ENCODE results near the gene LANCL1. TPM values are rescaled to one million over a fixed set of nuclear protein-coding genes. Genes with fewer than 3 reads are reported as not detected.

LANCL1 gene
- total RNA-seq, 2 donors from 2014 or later = 19.7 to 48.8 TPM

- DNase-seq (no peak), ATAC-seq (no peak)
- H3K27ac ChIP-seq = no peak overlapping the region
- H3K9me3 ChIP-seq = no peaks in the 10 kb centered on the region
- no peaks in the 10 kb centered on the region for H3K36me3 ChIP-seq (replicated peaks in 1 of 2; ENCODE audit: insufficient read depth in 1 of 2, low read depth in 2 of 2)
- intact Hi-C loops (cut with DNase I) = no loop called here
- no peak overlapping the region for H3K4me3 ChIP-seq
- 59 to 66% methylated on average over 3 of the region's 3 CpGs for WGBS, 2 donors
- TF ChIP-seq CTCF (IDR thresholded peaks at IDR 0.05) (no peak), POLR2A (IDR thresholded peaks at IDR 0.05) (no peak)
- H3K4me1 ChIP-seq = no peaks in the 10 kb centered on the region
- H3K27me3 ChIP-seq = no peaks in the 10 kb centered on the region
Measured at GRCh38 chr2:210496512-210496911, 20.0 kb upstream of the LANCL1 start.

- DNase-seq = no peak
- Histone ChIP-seq H3K4me3 (no peak overlapping the region), H3K36me3 (replicated peaks in 1 of 2; ENCODE audit: insufficient read depth in 1 of 2, low read depth in 2 of 2) (no peaks in the 10 kb centered on the region), H3K9me3 (no peaks in the 10 kb centered on the region), H3K27me3 (no peaks in the 10 kb centered on the region), H3K4me1 (no peaks in the 10 kb centered on the region), H3K27ac (no peak overlapping the region)
- intact Hi-C loops (cut with DNase I) = no loop called here
- WGBS, 2 donors = 33 to 41% methylated on average over 3 of the region's 3 CpGs
- no peak for TF ChIP-seq POLR2A (IDR thresholded peaks at IDR 0.05)
- TF ChIP-seq CTCF (IDR thresholded peaks at IDR 0.05) = no peak
- ATAC-seq = no peak
Measured at GRCh38 chr2:210493528-210493927, 17.0 kb upstream of the LANCL1 start.

- no peak for DNase-seq
- no peak for ATAC-seq
- H3K27ac ChIP-seq = no peak overlapping the region
- intact Hi-C loops (cut with DNase I) = no loop called here
- H3K27me3 ChIP-seq = no peaks in the 10 kb centered on the region
- WGBS, 2 donors = 28 to 47% methylated on average over 2 of the region's 2 CpGs
- H3K4me3 ChIP-seq = no peak overlapping the region
- no peaks in the 10 kb centered on the region for H3K4me1 ChIP-seq
- H3K36me3 ChIP-seq (replicated peaks in 1 of 2; ENCODE audit: insufficient read depth in 1 of 2, low read depth in 2 of 2) = no peaks in the 10 kb centered on the region
- TF ChIP-seq CTCF (IDR thresholded peaks at IDR 0.05) (no peak), POLR2A (IDR thresholded peaks at IDR 0.05) (no peak)
- H3K9me3 ChIP-seq = no peaks in the 10 kb centered on the region
Measured at GRCh38 chr2:210481601-210482175, 5.1 kb upstream of the LANCL1 start.

GRCh38 chr2:210480764-210481163 is 4.2 kb upstream of the LANCL1 start:
- TF ChIP-seq CTCF (IDR thresholded peaks at IDR 0.05) (no peak), POLR2A (IDR thresholded peaks at IDR 0.05) (no peak)
- H3K4me3 ChIP-seq = no peak overlapping the region
- WGBS, 2 donors = 61 to 65% methylated on average over 2 of the region's 2 CpGs
- no peaks in the 10 kb centered on the region for H3K36me3 ChIP-seq (replicated peaks in 1 of 2; ENCODE audit: insufficient read depth in 1 of 2, low read depth in 2 of 2)
- no peaks in the 10 kb centered on the region for H3K27me3 ChIP-seq
- intact Hi-C loops (cut with DNase I) = no loop called here
- peaks cover under 1% of the 10 kb centered on the region for H3K4me1 ChIP-seq
- H3K9me3 ChIP-seq = no peaks in the 10 kb centered on the region
- no peak for DNase-seq
- no peak overlapping the region for H3K27ac ChIP-seq
- ATAC-seq = no peak

- no peak overlapping the region for H3K27ac ChIP-seq
- DNase-seq = no peak
- ATAC-seq = no peak
- intact Hi-C loops (cut with DNase I) = no loop called here
- no peaks in the 10 kb centered on the region for H3K27me3 ChIP-seq
- H3K36me3 ChIP-seq (replicated peaks in 1 of 2; ENCODE audit: insufficient read depth in 1 of 2, low read depth in 2 of 2) = no peaks in the 10 kb centered on the region
- TF ChIP-seq POLR2A (IDR thresholded peaks at IDR 0.05) (no peak), CTCF (IDR thresholded peaks at IDR 0.05) (no peak)
- 62 to 68% methylated on average over 2 to 3 of the region's 3 CpGs for WGBS, 2 donors
- H3K4me3 ChIP-seq = no peak overlapping the region
- no peaks in the 10 kb centered on the region for H3K9me3 ChIP-seq
- H3K4me1 ChIP-seq = peaks cover 8% of the 10 kb centered on the region
Measured at GRCh38 chr2:210480079-210480478, 3.5 kb upstream of the LANCL1 start.
